Kidney (tissue), 14 donors: ENCODE measurements around the gene MED14. TPM values are rescaled to one million over a fixed set of nuclear protein-coding genes. Genes with fewer than 3 reads are reported as not detected.

Experiments
- DNase-seq, 5 donors: peaks; one replicate each; pipeline ENCODE4 v3.0.0-alpha.2; 2013 to 2020
- FAIRE-seq: peaks from 2 replicates; lab custom pipeline; 2012; peaks lifted over from hg19 to GRCh38; lab: Jason Lieb, UNC
- H3K27ac ChIP-seq, 2 donors: one replicate each; pipeline ENCODE4 v1.7.0; 2013; ENCODE audit warnings: low read depth in 2 of 2, low read length in 2 of 2, inconsistent platforms in 1 of 2
- H3K27me3 ChIP-seq: one replicate; pipeline ENCODE4 v1.7.1; 2013; ENCODE audit warnings: low read length, inconsistent platforms; ENCODE audit not compliant: control insufficient read depth, insufficient read depth
- H3K36me3 ChIP-seq, 3 donors: one replicate each; pipeline versions ENCODE4 v1.7.0 to v1.7.1; 2013; ENCODE audit warnings: low read length in 3 of 3, control low read depth in 1 of 3, inconsistent platforms in 1 of 3; ENCODE audit not compliant: insufficient read depth in 3 of 3, control insufficient read depth in 2 of 3
- H3K4me1 ChIP-seq, 3 donors: one replicate each; pipeline versions ENCODE4 v1.7.0 to v1.7.1; 2013; ENCODE audit warnings: low read length in 3 of 3, inconsistent platforms in 1 of 3, low read depth in 1 of 3; ENCODE audit not compliant: control insufficient read depth in 2 of 3, insufficient read depth in 2 of 3
- H3K4me3 ChIP-seq, 3 donors: one replicate each; pipeline versions ENCODE4 v1.7.0 to v1.8.1; 2013; ENCODE audit warnings: low read length in 3 of 3, control low read depth in 1 of 3, inconsistent platforms in 1 of 3
- H3K9ac ChIP-seq, 3 donors: one replicate each; pipeline versions ENCODE4 v1.7.0 to v1.7.1; 2013; ENCODE audit warnings: low read length in 3 of 3, control low read depth in 1 of 3, inconsistent platforms in 1 of 3
- H3K9me3 ChIP-seq, 3 donors: one replicate each; pipeline versions ENCODE4 v1.7.0 to v1.7.1; 2013; ENCODE audit warnings: low read length in 3 of 3, control low read depth in 1 of 3, inconsistent platforms in 1 of 3; ENCODE audit not compliant: control insufficient read depth in 2 of 3, insufficient read depth in 1 of 3
- CTCF ChIP-seq: IDR thresholded peaks from 3 replicates; pipeline ENCODE4 v1.5.1; 2012; ENCODE audit warnings: mild to moderate bottlenecking, moderate library complexity, borderline replicate concordance; ENCODE audit not compliant: insufficient read depth; ENCODE audit errors: extremely low read depth
- intact Hi-C: fragments of 100-400 bp; cut with DNase I; formaldehyde crosslinking; loops from one replicate; pipeline ENCODE4 v1.11.1; 2022
- polyA plus RNA-seq: library from polyadenylated mRNA; stranded (reverse); fragments of 350-450 nt; fragmentation: Illumina TruSeq; extraction: RNeasy Lipid Tissue Mini Kit (QIAGEN cat#74804); gene quantifications from one replicate; pipeline ENCODE4 v1.2.3, GENCODE V29; 2014; ENCODE audit warnings: low read depth, low replicate concordance; ENCODE audit not compliant: insufficient read depth
- total RNA-seq: library from RNA; stranded (reverse); fragmentation: NEBNext Ultra II Directional; extraction: Animal tissue kit (Norgen Biotek cat#: 25700); gene quantifications from one replicate; pipeline ENCODE4 v1.2.1, GENCODE V29; 2021
- donor health status: control.
- donor health status: control.
- donor health status: control.
- donor health status: control.
- donor health status: control.
- donor health status: DM: yes; HTN: yes; CAD: no.
- donor health status: Normal renal cell carcinoma (clear cell type).

The MED14 gene
- total and polyA plus RNA-seq, 2 donors from 2014 or later: 5.9 to 53.7 TPM

- no peaks in the 10 kb centered on the region for H3K4me1 ChIP-seq
- no peaks in the 10 kb centered on the region for H3K27me3 ChIP-seq
- intact Hi-C loops: no loop called here
- peak overlapping the region in 1 of 3 donors; percentile 14 for H3K9ac ChIP-seq
- peak; percentile 39 for FAIRE-seq
- no peaks in the 10 kb centered on the region for H3K9me3 ChIP-seq
- H3K36me3 ChIP-seq: no peaks in the 10 kb centered on the region
- DNase-seq: no peak
- H3K4me3 ChIP-seq: peak overlapping the region in 1 of 3 donors; percentile 19
- H3K27ac ChIP-seq: peak overlapping the region in 1 of 2 donors; percentile 47
- no peak for TF ChIP-seq CTCF
Measured at GRCh38 chrX:40749681-40750494, 14.5 kb upstream of the MED14 start.

GRCh38 chrX:40748977-40749376, 13.6 kb upstream of the MED14 start:
- H3K9ac ChIP-seq: no peak overlapping the region
- FAIRE-seq: no peak
- no peak for DNase-seq
- no peak overlapping the region for H3K27ac ChIP-seq
- no peaks in the 10 kb centered on the region for H3K27me3 ChIP-seq
- TF ChIP-seq CTCF: no peak
- no peaks in the 10 kb centered on the region for H3K4me1 ChIP-seq
- H3K36me3 ChIP-seq: no peaks in the 10 kb centered on the region
- H3K9me3 ChIP-seq: no peaks in the 10 kb centered on the region
- intact Hi-C loops: no loop called here
- no peak overlapping the region for H3K4me3 ChIP-seq

GRCh38 chrX:40746521-40746920, 11.2 kb upstream of the MED14 start:
- no peak for FAIRE-seq
- no peak for TF ChIP-seq CTCF
- intact Hi-C loops: no loop called here

More at GRCh38 chrX:40746521-40746920, 11.2 kb upstream of the MED14 start:
- Histone ChIP-seq H3K9ac (no peak overlapping the region), H3K4me1 (no peaks in the 10 kb centered on the region), H3K4me3 (no peak overlapping the region), H3K9me3 (no peaks in the 10 kb centered on the region), H3K27ac (no peak overlapping the region), H3K36me3 (no peaks in the 10 kb centered on the region), H3K27me3 (peaks cover 2% of the 10 kb centered on the region)
- no peak for DNase-seq
